HG02943 (cell line): ENCODE results near the gene BCKDHA.
"Not testable (repeated sequence)": the region's sequence is repeated elsewhere in the genome, so short reads cannot be mapped to it uniquely, and the experiment has no call there.

ENCODE experiments used
- ATAC-seq: cut with Tn5 transposase; IDR thresholded peaks from one replicate; pipeline ENCODE4 v1.9.1; 2021; ENCODE audit warnings: mild to moderate bottlenecking, low read depth, moderate library complexity; ENCODE audit not compliant: unreplicated experiment

The BCKDHA gene

GRCh38 chr19:41364524-41365391, 32.9 kb upstream of the BCKDHA start:
- ATAC-seq: no peak

- ATAC-seq: no peak
These were observed 31.5 kb upstream of the BCKDHA start for GRCh38 chr19:41366089-41366488.

- ATAC-seq: no peak
These were observed 29.7 kb upstream of the BCKDHA start for GRCh38 chr19:41367848-41368301.

GRCh38 chr19:41369769-41370168, 27.8 kb upstream of the BCKDHA start:
- no peak for ATAC-seq

GRCh38 chr19:41371119-41371518, 26.5 kb upstream of the BCKDHA start:
- not testable (repeated sequence) for ATAC-seq

- ATAC-seq: no peak
These were observed 26.1 kb upstream of the BCKDHA start for GRCh38 chr19:41371541-41371940.

GRCh38 chr19:41372501-41372900, 25.1 kb upstream of the BCKDHA start:
- no peak for ATAC-seq

- no peak for ATAC-seq
These were observed 23.6 kb upstream of the BCKDHA start for GRCh38 chr19:41373993-41374392.

- no peak for ATAC-seq
These were observed 21.2 kb upstream of the BCKDHA start, which contains the start of gene TMEM91 for GRCh38 chr19:41376241-41376997. TMEM91 (plus strand) TSS chr19:41376533; CDS start chr19:41378310, 1,777 bp downstream.

- ATAC-seq: no peak
These were observed 20.6 kb upstream of the BCKDHA start for GRCh38 chr19:41376998-41377365.

- ATAC-seq: no peak
These were observed 19.5 kb upstream of the BCKDHA start for GRCh38 chr19:41377977-41378709.

GRCh38 chr19:41381536-41381935, 16.1 kb upstream of the BCKDHA start:
- not testable (repeated sequence) for ATAC-seq

GRCh38 chr19:41384351-41384750, 13.3 kb upstream of the BCKDHA start:
- ATAC-seq: no peak

- no peak for ATAC-seq
These were observed 11.2 kb upstream of the BCKDHA start for GRCh38 chr19:41386442-41386841.

- no peak for ATAC-seq
These were observed 6.0 kb upstream of the BCKDHA start for GRCh38 chr19:41391618-41392017.

- ATAC-seq: no peak
These were observed 4.8 kb upstream of the BCKDHA start for GRCh38 chr19:41392775-41393174.

GRCh38 chr19:41395355-41395754, 2.3 kb upstream of the BCKDHA start:
- ATAC-seq: no peak

- ATAC-seq: no peak
These were observed 416 bp downstream of the BCKDHA start for GRCh38 chr19:41398050-41398418.

GRCh38 chr19:41398598-41398997, 980 bp downstream of the BCKDHA start:
- no peak for ATAC-seq

GRCh38 chr19:41399091-41399490, 1.5 kb downstream of the BCKDHA start:
- no peak for ATAC-seq

- ATAC-seq: no peak
These were observed 1.9 kb downstream of the BCKDHA start for GRCh38 chr19:41399525-41399924.
